Activated CD8-positive, alpha-beta memory T cell treated with anti-CD3 and anti-CD28 coated beads, Interleukin-2, amount 10 ng/mL, durations not matched to agents 7 days and 5 days (primary cell): Measurements from ENCODE around the gene CFAP97D2. TPM values are rescaled to one million over a fixed set of nuclear protein-coding genes. Genes with fewer than 3 reads are reported as not detected.
A peak's percentile ranks its signal among the peaks of the same experiment; 100 is the strongest.
"Not testable (repeated sequence)": the region's sequence is repeated elsewhere in the genome, so short reads cannot be mapped to it uniquely, and the experiment has no call there.

Experiments used
- ATAC-seq: fragments of 150-1000 bp; cut with Tn5 transposase; one replicate; pipeline ENCODE4 v1.10.0; 2021; ENCODE audit warnings: moderate library complexity
- CTCF ChIA-PET: fragments of 350-600 bp; sonication (Branson Sonifier 250); formaldehyde crosslinking; loops from one replicate; lab custom pipeline; 2021; ENCODE audit warnings: antibody characterized with exemption; lab: Charles Lee
- DNase-seq: peaks from one replicate; pipeline ENCODE4 v3.0.0-alpha.2; 2020
- H3K27ac Mint-ChIP-seq: one replicate; pipeline ENCODE4 v1.8.0; 2021; ENCODE audit warnings: mild to moderate bottlenecking, mixed read lengths
- H3K27me3 Mint-ChIP-seq: one replicate; pipeline ENCODE4 v1.8.0; 2021; ENCODE audit warnings: mixed read lengths
- H3K36me3 Mint-ChIP-seq: one replicate; pipeline ENCODE4 v1.8.0; 2021; ENCODE audit warnings: mild to moderate bottlenecking, mixed read lengths
- H3K4me1 Mint-ChIP-seq: one replicate; pipeline ENCODE4 v1.8.0; 2021; ENCODE audit warnings: mixed read lengths
- H3K4me3 Mint-ChIP-seq: one replicate; pipeline ENCODE4 v1.8.0; 2021; ENCODE audit warnings: mild to moderate bottlenecking, moderate library complexity, mixed read lengths
- H3K9me3 Mint-ChIP-seq: one replicate; pipeline ENCODE4 v1.8.0; 2022; ENCODE audit warnings: low read depth, mixed read lengths
- total RNA-seq, 2 experiments: library from RNA; stranded (reverse); gene quantifications; one replicate each; pipeline ENCODE4 v1.2.3, GENCODE V29; 2021

Gene CFAP97D2
- total RNA-seq, 2 experiments from 2014 or later = not detected

DNA sequence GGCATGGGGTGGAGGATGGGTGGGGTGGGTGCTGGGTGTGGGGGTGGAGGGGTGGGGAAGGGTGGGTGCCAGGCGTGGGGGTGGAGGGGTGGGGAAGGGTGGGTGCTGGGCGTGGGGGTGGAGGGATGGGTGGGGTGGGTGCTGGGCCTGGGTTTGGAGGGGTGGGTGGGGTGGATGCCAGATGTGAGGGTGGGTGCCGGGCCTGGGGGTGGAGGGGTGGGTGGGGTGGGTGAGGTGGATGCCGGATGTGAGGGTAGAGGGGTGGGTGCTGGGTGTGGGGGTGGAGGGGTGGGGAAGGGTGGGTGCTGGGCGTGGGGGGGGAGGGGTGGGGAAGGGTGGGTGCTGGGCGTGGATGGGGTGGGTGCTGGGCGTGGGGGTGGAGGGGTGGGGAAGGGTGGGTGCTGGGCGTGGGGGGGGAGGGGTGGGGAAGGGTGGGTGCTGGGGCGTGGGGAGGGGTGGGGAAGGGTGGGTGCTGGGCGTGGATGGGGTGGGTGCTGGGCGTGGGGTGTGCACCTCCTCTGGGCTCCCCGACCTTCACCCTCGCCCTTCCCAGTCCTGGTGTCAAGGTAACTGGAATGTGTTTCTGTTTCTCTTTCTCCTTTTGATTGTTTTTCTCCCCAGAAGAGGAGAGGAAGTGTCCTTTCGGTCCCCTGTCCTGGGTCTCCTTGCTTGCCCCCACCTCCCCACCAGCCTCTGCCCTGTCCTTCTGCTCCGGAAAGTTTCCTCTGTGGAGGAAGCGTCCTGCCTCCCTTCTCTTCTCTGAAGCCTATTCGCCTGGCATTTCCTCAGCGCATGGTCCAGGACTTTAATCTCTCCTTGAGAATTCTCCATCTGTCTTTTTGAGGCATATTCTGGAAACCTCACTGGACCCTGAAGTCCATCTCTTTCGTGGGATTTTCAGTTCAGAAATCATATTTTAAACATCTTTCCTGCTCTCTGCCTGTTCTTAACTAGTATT lies 22.9 kb upstream of the CFAP97D2 start:
- Mint-ChIP-seq H3K4me3 (peak overlapping the region; percentile 6), H3K9me3 (peaks cover 5% of the 10 kb centered on the region), H3K27ac (peak overlapping the region; percentile 60), H3K36me3 (peaks cover 4% of the 10 kb centered on the region), H3K4me1 (peaks cover 48% of the 10 kb centered on the region), H3K27me3 (peaks cover 41% of the 10 kb centered on the region)
- CTCF ChIA-PET = no interaction called here
- DNase-seq (no peak), ATAC-seq (no peak)

DNA sequence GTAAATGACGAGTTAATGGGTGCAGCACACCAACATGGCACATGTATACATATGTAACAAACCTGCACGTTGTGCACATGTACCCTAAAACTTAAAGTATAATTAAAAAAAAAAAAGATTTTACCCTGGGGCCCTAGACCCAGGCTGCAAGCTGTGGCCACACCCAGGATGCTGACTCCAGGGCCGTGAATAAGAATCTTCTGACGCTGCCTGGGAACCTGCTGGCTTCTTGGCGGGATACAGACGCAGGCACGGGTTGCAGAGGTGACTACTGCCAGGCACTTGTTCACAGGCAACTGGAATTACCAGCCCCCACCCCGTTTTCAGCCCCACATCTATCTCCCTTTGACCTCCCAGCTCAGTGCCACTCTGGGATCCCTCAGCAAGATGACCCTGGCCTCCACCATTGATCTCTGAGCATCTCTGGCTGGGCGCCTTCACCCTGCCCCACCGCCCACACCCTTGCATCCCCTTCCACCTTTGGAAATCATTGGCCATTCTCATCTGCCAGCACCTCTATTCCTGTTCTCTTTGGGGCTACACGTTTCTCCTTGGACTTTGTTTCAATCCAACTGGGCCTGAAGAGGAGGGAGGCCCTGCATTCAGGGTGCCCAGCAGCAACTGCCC lies 21.1 kb upstream of the CFAP97D2 start:
- Mint-ChIP-seq H3K36me3 (peaks cover 4% of the 10 kb centered on the region), H3K9me3 (peaks cover 5% of the 10 kb centered on the region), H3K4me3 (no peak overlapping the region), H3K4me1 (peaks cover 54% of the 10 kb centered on the region), H3K27me3 (peaks cover 33% of the 10 kb centered on the region), H3K27ac (no peak overlapping the region)
- ATAC-seq (no peak), DNase-seq (no peak)
- CTCF ChIA-PET = interaction anchor here (0.7 to 1.4 kb wide), 2 partner anchors 9 to 68 kb away, joined by 3 read pairs; no protein-coding TSS in a partner anchor

DNA sequence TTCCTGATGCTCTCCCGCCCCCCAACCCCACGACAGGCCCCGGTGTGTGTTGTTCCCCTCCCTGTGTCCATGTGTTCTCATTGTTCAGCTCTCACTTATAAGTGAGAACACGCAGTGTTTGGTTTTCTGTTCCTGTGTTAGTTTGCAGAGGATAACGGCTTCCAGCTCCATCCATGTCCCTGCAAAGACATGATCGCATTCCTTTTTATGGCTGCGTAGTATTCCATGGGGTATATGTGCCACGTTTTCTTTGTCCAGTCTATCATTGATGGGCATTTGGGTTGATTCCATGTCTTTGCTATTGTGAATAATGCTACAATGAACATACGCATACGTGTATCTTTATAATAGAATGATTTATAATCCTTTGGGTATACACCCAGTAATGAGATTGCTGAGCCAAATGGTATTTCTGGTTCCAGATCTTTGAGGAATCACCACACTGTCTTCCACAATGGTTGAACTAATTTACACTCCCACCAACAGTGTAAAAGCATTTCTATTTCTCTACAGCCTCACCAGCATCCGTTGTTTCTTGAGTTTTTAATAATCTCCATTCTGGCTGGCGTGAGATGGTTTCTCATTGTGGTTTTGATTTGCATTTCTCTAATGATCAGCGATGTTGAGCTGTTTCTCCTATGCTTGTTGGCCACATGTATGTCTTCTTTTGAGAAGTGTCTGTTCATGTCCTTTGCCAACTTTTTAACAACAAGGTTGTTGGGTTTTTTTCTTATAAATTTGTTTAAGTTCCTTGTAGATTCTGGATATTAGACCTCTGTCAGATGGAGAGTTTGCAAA lies 20.0 kb upstream of the CFAP97D2 start:
- H3K36me3 Mint-ChIP-seq, ATAC-seq, H3K4me3 Mint-ChIP-seq, H3K9me3 Mint-ChIP-seq, H3K27ac Mint-ChIP-seq, DNase-seq, CTCF ChIA-PET: not testable (repeated sequence)
- peaks cover 27% of the 10 kb centered on the region for H3K27me3 Mint-ChIP-seq
- peaks cover 45% of the 10 kb centered on the region for H3K4me1 Mint-ChIP-seq

DNA sequence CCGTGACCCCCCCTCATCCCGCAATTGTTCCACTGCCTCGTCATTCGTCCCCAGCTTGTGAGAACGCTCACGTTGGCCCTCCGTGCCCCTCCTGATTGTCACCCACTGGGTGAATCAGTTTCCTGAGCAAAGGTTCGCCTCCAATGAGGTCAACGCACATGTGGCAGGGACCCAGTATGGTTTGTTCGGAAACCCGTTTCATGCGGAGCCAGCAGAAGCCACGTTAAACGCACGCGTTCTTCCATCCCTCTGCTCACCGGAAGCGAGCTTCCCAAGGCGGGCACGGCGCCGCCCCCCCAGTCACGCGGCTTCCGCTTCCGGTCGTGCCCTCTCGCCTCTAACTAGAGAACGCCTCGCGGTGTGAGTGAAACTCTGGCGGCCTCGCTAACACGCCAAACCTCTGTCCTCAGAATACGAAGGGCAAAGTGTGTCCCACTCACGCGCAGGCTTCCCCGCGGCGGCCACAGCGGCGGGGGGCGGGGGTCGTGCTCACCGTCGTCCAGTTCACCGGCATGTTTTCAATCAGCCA lies 18.0 kb upstream of the CFAP97D2 start:
- peaks cover 41% of the 10 kb centered on the region for H3K4me1 Mint-ChIP-seq
- peaks cover 26% of the 10 kb centered on the region for H3K27me3 Mint-ChIP-seq
- H3K36me3 Mint-ChIP-seq = no peaks in the 10 kb centered on the region
- no peak for ATAC-seq
- H3K4me3 Mint-ChIP-seq = no peak overlapping the region
- no peak overlapping the region for H3K27ac Mint-ChIP-seq
- CTCF ChIA-PET = interaction anchor here (1.0 kb wide), 2 partner anchors 31 to 65 kb away, joined by 3 read pairs; no protein-coding TSS in a partner anchor
- no peaks in the 10 kb centered on the region for H3K9me3 Mint-ChIP-seq
- DNase-seq = no peak

DNA sequence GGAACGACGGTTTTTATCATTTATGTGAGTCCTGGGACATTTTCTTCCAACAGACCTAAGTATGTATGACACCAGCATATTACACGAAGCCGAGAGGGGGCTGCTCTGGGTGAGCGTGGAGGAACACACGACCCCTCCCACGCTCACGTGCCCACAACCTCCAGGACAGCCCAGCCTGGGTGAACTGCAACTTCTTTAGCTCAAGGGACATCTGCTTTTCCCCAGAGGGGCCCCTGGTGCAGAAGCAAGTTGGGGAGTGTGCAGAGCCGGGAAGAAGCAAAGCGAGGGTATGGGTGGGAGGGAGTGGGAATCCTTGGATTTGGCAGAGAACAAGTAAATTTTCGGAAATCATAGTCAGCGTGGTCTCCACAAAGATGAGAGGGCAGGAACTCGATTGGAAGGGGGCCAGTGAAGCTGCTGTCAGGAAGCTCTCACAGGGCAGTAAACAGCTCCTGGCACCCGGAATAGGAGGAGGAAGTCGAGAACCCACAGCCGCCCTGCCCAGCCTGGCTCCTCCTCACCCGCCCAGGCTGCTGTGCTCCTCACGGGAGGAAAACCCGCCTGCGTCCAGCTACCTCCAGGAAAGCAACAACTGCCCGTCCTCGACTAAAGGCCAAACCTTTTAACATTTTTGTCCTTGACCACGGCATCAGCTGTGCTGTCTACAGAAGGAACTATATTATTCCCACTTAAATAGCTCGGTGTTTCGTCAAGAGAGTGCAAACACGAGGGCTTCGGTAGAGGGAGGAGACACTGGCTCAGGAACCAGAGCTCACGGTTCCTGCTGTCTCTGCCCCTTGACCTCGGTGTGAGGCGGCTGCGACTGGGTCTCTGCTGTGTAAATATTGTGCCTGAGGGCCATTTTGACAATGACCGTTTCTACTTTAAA lies 17.2 kb upstream of the CFAP97D2 start:
- Mint-ChIP-seq H3K4me3 (peak overlapping the region; percentile 39), H3K27me3 (peaks cover 28% of the 10 kb centered on the region)

DNA sequence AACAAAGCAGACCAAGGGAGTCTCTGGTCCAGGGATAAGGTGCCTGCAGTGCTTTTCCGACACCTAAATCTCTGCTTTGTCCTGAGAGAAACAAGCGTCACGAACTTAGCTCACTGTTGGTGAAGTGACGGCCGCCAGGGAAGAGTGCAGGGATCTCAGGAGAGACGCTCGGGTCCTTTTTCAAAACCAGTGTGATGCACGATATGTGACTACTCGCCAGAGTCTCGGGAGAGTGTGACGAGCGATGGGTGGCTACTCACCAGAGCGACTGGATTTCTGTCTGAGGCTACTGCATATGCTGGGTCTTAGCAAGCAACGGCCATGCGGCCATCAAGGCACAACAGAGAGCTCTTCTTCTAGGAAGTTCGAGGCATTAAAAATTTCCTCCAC lies 16.5 kb upstream of the CFAP97D2 start:
- H3K4me3 Mint-ChIP-seq = no peak overlapping the region
- ATAC-seq = no peak
- no peak overlapping the region for H3K27ac Mint-ChIP-seq
- H3K4me1 Mint-ChIP-seq = peaks cover 31% of the 10 kb centered on the region
- peaks cover 34% of the 10 kb centered on the region for H3K27me3 Mint-ChIP-seq
- CTCF ChIA-PET = interaction anchor here (1.1 kb wide), 1 partner anchor 14 kb away, joined by 3 read pairs; no protein-coding TSS in a partner anchor
- DNase-seq = no peak
- no peaks in the 10 kb centered on the region for H3K9me3 Mint-ChIP-seq
- H3K36me3 Mint-ChIP-seq = no peaks in the 10 kb centered on the region

More for the DNA sequence above, 17.2 kb upstream of the CFAP97D2 start:
- CTCF ChIA-PET = interaction anchor here (1.0 to 1.1 kb wide), 3 partner anchors 13 to 65 kb away, joined by 3 read pairs; no protein-coding TSS in a partner anchor
- H3K27ac Mint-ChIP-seq = peak overlapping the region; percentile 51
- H3K36me3 Mint-ChIP-seq = no peaks in the 10 kb centered on the region
- peak; percentile 68 for ATAC-seq
- H3K9me3 Mint-ChIP-seq = no peaks in the 10 kb centered on the region
- no peak for DNase-seq
- H3K4me1 Mint-ChIP-seq = peaks cover 35% of the 10 kb centered on the region

DNA sequence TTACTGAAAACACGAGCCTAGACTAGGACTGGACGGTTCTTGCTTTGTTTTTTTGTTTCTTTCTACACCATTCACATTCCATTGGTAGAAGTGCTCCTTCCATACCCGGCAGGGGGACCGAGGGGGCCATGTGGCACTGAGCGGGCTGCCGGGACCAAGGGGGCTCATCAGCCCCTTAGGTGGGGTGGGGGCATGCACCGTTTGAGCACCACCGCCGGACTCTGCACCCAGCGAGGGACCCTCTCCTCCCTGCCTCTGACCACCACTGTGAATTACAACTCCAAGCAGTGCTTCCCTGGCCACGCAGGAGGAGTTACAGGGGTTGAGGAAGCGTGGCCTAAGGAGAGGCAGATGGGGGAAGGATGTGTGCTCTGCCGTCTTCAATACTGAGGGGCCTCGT lies 15.0 kb upstream of the CFAP97D2 start:
- Mint-ChIP-seq H3K9me3 (no peaks in the 10 kb centered on the region), H3K4me3 (no peak overlapping the region), H3K36me3 (no peaks in the 10 kb centered on the region), H3K27me3 (peaks cover 37% of the 10 kb centered on the region), H3K4me1 (peaks cover 25% of the 10 kb centered on the region), H3K27ac (no peak overlapping the region)
- ATAC-seq (no peak), DNase-seq (no peak)
- CTCF ChIA-PET = no interaction called here

DNA sequence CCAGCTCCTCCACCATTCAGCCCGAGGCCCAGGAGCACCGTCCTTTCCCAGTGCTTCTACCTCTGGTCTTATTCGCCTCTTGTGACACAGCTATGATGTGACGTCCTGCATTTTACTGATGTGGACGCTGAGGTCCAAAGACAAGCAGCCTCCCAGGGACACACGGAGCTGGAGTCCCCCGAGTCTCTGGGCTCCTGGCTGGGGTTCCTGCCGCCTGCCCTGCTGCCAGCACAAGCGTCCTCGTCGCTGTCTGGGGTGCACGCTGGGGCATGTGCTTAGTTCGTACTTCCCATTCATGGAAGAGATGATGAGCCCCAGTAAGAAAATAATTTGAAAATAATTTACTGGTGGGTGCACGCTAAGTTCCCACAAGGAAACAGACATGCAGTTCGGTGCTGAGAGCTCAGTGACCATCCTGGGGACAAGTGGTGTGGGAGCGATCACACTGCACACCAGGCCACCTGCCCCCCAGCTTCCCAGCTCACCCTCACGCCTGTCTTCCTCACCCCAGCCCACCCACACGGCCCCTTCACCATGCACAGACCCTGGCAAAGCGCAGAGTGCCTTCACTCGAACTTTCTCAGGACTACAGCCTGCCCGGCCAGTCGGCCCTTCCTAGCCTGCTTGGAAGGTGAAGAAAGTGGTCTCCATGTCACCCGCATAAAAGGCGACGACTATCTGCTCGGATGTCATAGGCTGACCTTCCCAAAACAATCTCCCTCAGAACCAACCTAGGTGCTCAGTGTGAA lies 14.2 kb upstream of the CFAP97D2 start:
- H3K4me1 Mint-ChIP-seq = peaks cover 22% of the 10 kb centered on the region
- H3K4me3 Mint-ChIP-seq = no peak overlapping the region
- H3K27me3 Mint-ChIP-seq = peaks cover 29% of the 10 kb centered on the region
- ATAC-seq (no peak), DNase-seq (no peak)
- H3K27ac Mint-ChIP-seq = no peak overlapping the region
- no peaks in the 10 kb centered on the region for H3K36me3 Mint-ChIP-seq
- CTCF ChIA-PET = no interaction called here
- H3K9me3 Mint-ChIP-seq = no peaks in the 10 kb centered on the region

DNA sequence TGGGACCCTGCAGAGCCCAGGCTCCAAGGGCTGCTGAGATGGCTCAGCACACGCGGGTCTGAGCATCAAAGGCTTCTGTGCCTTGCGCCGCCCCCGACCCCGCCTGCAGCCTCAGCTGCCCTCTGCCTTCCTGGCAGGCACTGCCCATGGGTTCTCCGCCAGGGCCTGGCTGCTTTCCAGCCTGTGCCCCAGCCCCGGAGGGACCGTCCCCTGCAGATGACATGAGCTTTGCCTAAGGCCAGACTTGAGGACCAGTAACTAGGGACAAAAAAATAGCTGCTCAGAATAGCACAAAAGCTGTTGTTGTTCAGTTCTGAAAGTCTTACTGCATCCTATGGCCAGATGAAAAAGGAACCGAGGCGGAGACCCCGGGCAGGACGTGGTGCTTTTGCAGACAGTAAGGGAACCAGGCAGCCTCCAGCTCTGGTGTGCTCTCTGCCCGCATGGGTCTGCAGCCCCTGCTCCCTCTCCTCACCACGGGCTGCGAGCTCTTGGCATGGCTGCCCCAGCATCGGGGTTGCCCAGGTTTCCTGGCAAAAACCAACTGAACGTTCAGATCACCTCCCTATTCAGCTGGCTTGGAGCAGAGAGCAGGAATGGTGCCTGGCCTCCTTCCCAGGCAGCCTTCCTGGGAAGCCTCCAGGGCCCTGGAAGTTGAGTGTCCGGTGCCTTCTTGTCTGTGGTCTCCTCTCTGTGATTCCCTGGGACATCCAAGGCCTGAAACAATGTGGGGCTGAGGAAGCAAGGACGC lies 12.5 kb upstream of the CFAP97D2 start:
- CTCF ChIA-PET = interaction anchor here (1.1 to 1.2 kb wide), 3 partner anchors 9 to 57 kb away, joined by 3 to 4 read pairs (median 3); no protein-coding TSS in a partner anchor

DNA sequence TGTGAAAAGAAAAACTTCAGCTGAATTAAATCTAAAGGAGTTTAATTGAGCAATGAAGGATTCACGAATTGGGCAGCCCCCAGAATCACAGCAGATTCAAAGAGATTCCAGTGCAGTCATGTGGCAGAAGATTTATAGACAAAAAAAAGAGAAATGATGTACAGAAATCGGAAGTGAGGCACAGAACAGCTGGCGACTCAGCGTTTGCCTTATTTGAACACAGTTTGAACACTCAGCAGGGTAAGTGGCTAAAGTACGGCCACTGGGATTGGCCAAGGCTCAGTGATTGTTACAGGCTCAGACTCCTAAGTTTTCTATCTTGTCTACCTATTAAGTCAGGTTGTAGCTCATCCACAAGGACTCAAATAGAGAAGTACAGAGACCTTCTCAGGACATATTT lies 11.6 kb upstream of the CFAP97D2 start:
- Mint-ChIP-seq H3K36me3 (peaks cover 2% of the 10 kb centered on the region), H3K27me3 (peaks cover 18% of the 10 kb centered on the region), H3K4me1 (peaks cover 2% of the 10 kb centered on the region), H3K27ac (no peak overlapping the region), H3K9me3 (peaks cover 2% of the 10 kb centered on the region), H3K4me3 (no peak overlapping the region)
- no peak for ATAC-seq
- no peak for DNase-seq
- CTCF ChIA-PET = interaction anchor here (1.2 kb wide), 2 partner anchors 10 to 58 kb away, joined by 3 to 4 read pairs; no protein-coding TSS in a partner anchor

More for the DNA sequence above, 12.5 kb upstream of the CFAP97D2 start:
- no peak for ATAC-seq
- no peak overlapping the region for H3K4me3 Mint-ChIP-seq
- no peaks in the 10 kb centered on the region for H3K36me3 Mint-ChIP-seq
- H3K4me1 Mint-ChIP-seq = peaks cover 11% of the 10 kb centered on the region
- peaks cover 2% of the 10 kb centered on the region for H3K9me3 Mint-ChIP-seq
- no peak overlapping the region for H3K27ac Mint-ChIP-seq
- peaks cover 21% of the 10 kb centered on the region for H3K27me3 Mint-ChIP-seq
- no peak for DNase-seq

DNA sequence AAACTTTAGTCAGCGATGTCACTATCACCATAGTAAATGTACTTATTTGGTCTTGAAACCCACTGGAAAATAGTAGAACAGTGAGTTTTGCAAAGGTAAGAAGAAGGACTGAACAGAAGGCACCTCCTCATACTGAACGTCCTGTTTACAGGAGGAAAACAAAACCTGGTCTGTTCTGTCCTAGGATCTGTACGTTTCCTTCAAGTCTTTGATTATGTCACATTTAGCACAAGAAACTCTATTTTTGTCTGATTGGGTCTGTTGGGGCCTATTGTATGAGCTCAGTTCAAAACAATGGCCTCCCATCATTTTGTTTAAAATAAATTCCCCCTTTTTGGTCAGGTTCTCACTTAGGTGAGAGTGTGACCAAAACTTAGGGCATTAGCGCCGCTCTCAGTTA lies 11.2 kb upstream of the CFAP97D2 start:
- Mint-ChIP-seq H3K27me3 (peaks cover 15% of the 10 kb centered on the region), H3K4me1 (no peaks in the 10 kb centered on the region), H3K27ac (no peak overlapping the region), H3K4me3 (no peak overlapping the region), H3K9me3 (peaks cover 2% of the 10 kb centered on the region), H3K36me3 (peaks cover 4% of the 10 kb centered on the region)
- DNase-seq = no peak
- no peak for ATAC-seq
- CTCF ChIA-PET = interaction anchor here (1.2 kb wide), 1 partner anchor 58 kb away, joined by 4 read pairs; no protein-coding TSS in a partner anchor
